ENCODE data around the gene AHI1. TPM values are rescaled to one million over a fixed set of nuclear protein-coding genes. Genes with fewer than 3 reads are reported as not detected.

Gene AHI1
- total and polyA plus RNA-seq, 10 of the 15 experiments (the other 5 are each of a cell fraction or from before 2014, with no cell fraction given) = 3.2 to 9.5 (median 4.6) TPM

- Histone ChIP-seq H3K79me2 (ENCODE audit: control insufficient read depth, insufficient read depth, low read length) (no peaks in the 10 kb centered on the region), H3K4me1 (ENCODE audit: control insufficient read depth, insufficient read depth, low read length) (no peaks in the 10 kb centered on the region), H2AFZ (ENCODE audit: control insufficient read depth, low read depth, low read length) (no peak overlapping the region), H3K27me3 (replicated peaks in 1 of 2; ENCODE audit: control insufficient read depth in 2 of 2, insufficient read depth in 2 of 2, low read length in 1 of 2) (no peaks in the 10 kb centered on the region), H3K9ac (ENCODE audit: control insufficient read depth, insufficient read depth, low read length) (no peak overlapping the region), H3K36me3 (ENCODE audit: control insufficient read depth in 2 of 2, insufficient read depth in 2 of 2, low read length in 1 of 2) (no peaks in the 10 kb centered on the region), H3K4me3 (no peak overlapping the region), H3K4me2 (ENCODE audit: control insufficient read depth, insufficient read depth) (no peak overlapping the region), H4K20me1 (ENCODE audit: control insufficient read depth, insufficient read depth) (no peaks in the 10 kb centered on the region), H3K9me3 (replicated peaks; ENCODE audit: control insufficient read depth, insufficient read depth, low read length) (no peaks in the 10 kb centered on the region), H3K27ac (ENCODE audit: control insufficient read depth, insufficient read depth) (no peak overlapping the region)
- DNase-seq (ENCODE audit: low read depth, low spot score) (no peak), FAIRE-seq (no peak), ATAC-seq (no peak)
- CTCF ChIA-PET = no interaction called here
- POLR2A ChIA-PET = no interaction called here
- BruUV-seq (replicated peaks) = no TSS peak
- RAD21 ChIA-PET (ENCODE audit: unreplicated experiment) = interaction anchor here (0.6 to 0.7 kb wide), 2 partner anchors 206 to 974 kb away, joined by 3 to 4 read pairs; no protein-coding TSS in a partner anchor
- in situ Hi-C loops (cut with MboI) (no loop called here), intact Hi-C loops (cut with micrococcal nuclease; ENCODE audit: unreplicated experiment) (no loop called here)
- TF ChIP-seq BCL3 (IDR thresholded peaks at IDR 0.05; ENCODE audit: borderline replicate concordance, insufficient read depth, low read depth, low read length, poor library complexity, severe bottlenecking) = no peak
- no peak for TF ChIP-seq RFX5 (IDR thresholded peaks at IDR 0.05; ENCODE audit: low read depth, low read length)
- TF ChIP-seq BACH1 (IDR thresholded peaks at IDR 0.05; ENCODE audit: borderline replicate concordance) = no peak
- TF ChIP-seq SMARCA5 (IDR thresholded peaks at IDR 0.05) = no peak
- TF ChIP-seq IKZF2 (IDR thresholded peaks at IDR 0.05) = no peak
- TF ChIP-seq CBX5 (IDR thresholded peaks at IDR 0.05; ENCODE audit: low read depth) = no peak
- no peak for TF ChIP-seq TBL1XR1 (IDR thresholded peaks at IDR 0.05; ENCODE audit: low read depth, low read length)
- no peak for TF ChIP-seq MTA2 (IDR thresholded peaks at IDR 0.05; ENCODE audit: low read depth)
- TF ChIP-seq ATF7 (IDR thresholded peaks at IDR 0.05; ENCODE audit: low read depth) = no peak
- TF ChIP-seq NR2C1 (IDR thresholded peaks at IDR 0.05) = no peak
- no peak for TF ChIP-seq ZNF687 (IDR thresholded peaks at IDR 0.05)
- TF ChIP-seq MAX (IDR thresholded peaks at IDR 0.05; ENCODE audit: low read depth, low read length) = no peak
- SMC1A ChIA-PET (ENCODE audit: uncharacterized antibody, unreplicated experiment) = interaction anchor here (0.6 to 1.6 kb wide), 7 partner anchors 9 to 1322 kb away, joined by 3 to 5 read pairs (median 3); no protein-coding TSS in a partner anchor
Observed at GRCh38 chr6:135300576-135300975, 197.0 kb downstream of the AHI1 start.

Measured in GM12878 (cell line).